ENCODE measurements around the gene CHRM3. TPM values are rescaled to one million over a fixed set of nuclear protein-coding genes. Genes with fewer than 3 reads are reported as not detected.

CHRM3 gene
- total RNA-seq, 1 donor from 2014 or later = 1.2 TPM

GRCh38 chr1:239432255-239432654 is 45.9 kb downstream of the CHRM3 start:
- no peak overlapping the region for H3K27ac ChIP-seq
- no peaks in the 10 kb centered on the region for H3K27me3 ChIP-seq
- DNase-seq (ENCODE audit: extremely low spot score in 2 of 2) = no peak
- H3K36me3 ChIP-seq = no peaks in the 10 kb centered on the region
- H3K4me3 ChIP-seq = no peak overlapping the region
- H3K9me3 ChIP-seq = no peaks in the 10 kb centered on the region
- H3K4me1 ChIP-seq = no peaks in the 10 kb centered on the region
- intact Hi-C loops (cut with DNase I) = no loop called here
- TF ChIP-seq POLR2AphosphoS5 (IDR thresholded peaks at IDR 0.05; ENCODE audit: insufficient read depth in 1 of 2, low read depth in 1 of 2) (no peak), CTCF (IDR thresholded peaks at IDR 0.05) (no peak), POLR2A (IDR thresholded peaks at IDR 0.05) (no peak)

GRCh38 chr1:239434181-239434580 is 47.8 kb downstream of the CHRM3 start:
- intact Hi-C loops (cut with DNase I) = no loop called here
- H3K9me3 ChIP-seq = no peaks in the 10 kb centered on the region
- H3K27ac ChIP-seq = no peak overlapping the region
- TF ChIP-seq POLR2AphosphoS5 (IDR thresholded peaks at IDR 0.05; ENCODE audit: insufficient read depth in 1 of 2, low read depth in 1 of 2) (peak in 1 of 2 donors; percentile 14), CTCF (IDR thresholded peaks at IDR 0.05) (no peak), POLR2A (IDR thresholded peaks at IDR 0.05) (no peak)
- H3K27me3 ChIP-seq = no peaks in the 10 kb centered on the region
- no peaks in the 10 kb centered on the region for H3K4me1 ChIP-seq
- no peak overlapping the region for H3K4me3 ChIP-seq
- no peaks in the 10 kb centered on the region for H3K36me3 ChIP-seq
- no peak for DNase-seq (ENCODE audit: extremely low spot score in 2 of 2)
